Right atrium auricular region (tissue), 2 donors: Measurements from ENCODE around the gene ARID3B. TPM values are rescaled to one million over a fixed set of nuclear protein-coding genes. Genes with fewer than 3 reads are reported as not detected.
"Not testable (repeated sequence)": the region's sequence is repeated elsewhere in the genome, so short reads cannot be mapped to it uniquely, and the experiment has no call there.

Source experiments
- DNase-seq: peaks from one replicate; pipeline ENCODE4 v3.0.0-alpha.2; 2019; ENCODE audit warnings: low spot score
- H3K27ac ChIP-seq, 2 donors: fragments of 200-600 bp; sonication (generic); 1 replicate in 1 of 2; 2 replicates in 1 of 2; pipeline ENCODE4 v1.5.1; 2016 to 2019
- H3K27me3 ChIP-seq, 2 donors: fragments of 200-600 bp; sonication (generic); one replicate each; pipeline versions ENCODE4 v1.5.1 to v1.6.0; 2017 to 2019
- H3K36me3 ChIP-seq: fragments of 200-600 bp; sonication (generic); one replicate; pipeline ENCODE4 v1.5.1; 2016
- H3K4me1 ChIP-seq, 2 donors: fragments of 200-600 bp; sonication (generic); one replicate each; pipeline versions ENCODE4 v1.5.1 to v1.6.0; 2017 to 2019
- H3K4me3 ChIP-seq, 2 donors: fragments of 200-600 bp; sonication (generic); 1 replicate in 1 of 2; 2 replicates in 1 of 2; pipeline ENCODE4 v1.5.1; 2017 to 2019; ENCODE audit warnings: mild to moderate bottlenecking in 1 of 2, moderate library complexity in 1 of 2
- H3K9me3 ChIP-seq, 2 donors: fragments of 200-600 bp; sonication (generic); one replicate each; pipeline ENCODE4 v1.5.1; 2019
- CTCF ChIP-seq, 2 donors: fragments of 200-600 bp; sonication (generic); IDR thresholded peaks; one replicate each; pipeline ENCODE4 v1.5.1; 2019; ENCODE audit warnings: antibody characterized with exemption in 2 of 2
- total RNA-seq, 2 donors: library from RNA; depleted of rRNA; stranded (reverse); fragments of >200 nt; gene quantifications; one replicate each; pipeline ENCODE4 v1.1.0, GENCODE V29; 2016

ARID3B gene
- total RNA-seq, 2 donors from 2014 or later, result 1.8 to 3.5 TPM

GRCh38 chr15:74537736-74538135, 3.3 kb upstream of the ARID3B start:
- no peak for TF ChIP-seq CTCF (IDR thresholded peaks at IDR 0.05)
- no peak overlapping the region for H3K27ac ChIP-seq
- no peak for DNase-seq

GRCh38 chr15:74539521-74539920, 1.5 kb upstream of the ARID3B start:
- H3K4me1 ChIP-seq, result peaks cover 0 to 30% of the 10 kb centered on the region in 2 donors
- not testable (repeated sequence) for DNase-seq, H3K27me3 ChIP-seq, H3K36me3 ChIP-seq, H3K9me3 ChIP-seq, H3K4me3 ChIP-seq, H3K27ac ChIP-seq

More at GRCh38 chr15:74537736-74538135, 3.3 kb upstream of the ARID3B start:
- H3K4me3 ChIP-seq, result no peak overlapping the region
- H3K9me3 ChIP-seq, result no peaks in the 10 kb centered on the region
- no peaks in the 10 kb centered on the region for H3K36me3 ChIP-seq
- H3K27me3 ChIP-seq, result no peaks in the 10 kb centered on the region
- H3K4me1 ChIP-seq, result peaks cover 0 to 27% of the 10 kb centered on the region in 2 donors

- no peak for TF ChIP-seq CTCF (IDR thresholded peaks at IDR 0.05)
- DNase-seq, result no peak
- Histone ChIP-seq H3K27ac (peak overlapping the region; percentile 54 to 59), H3K27me3 (no peaks in the 10 kb centered on the region), H3K9me3 (no peaks in the 10 kb centered on the region), H3K36me3 (no peaks in the 10 kb centered on the region), H3K4me1 (peaks cover 0 to 33% of the 10 kb centered on the region in 2 donors), H3K4me3 (peak overlapping the region; percentile 51 to 94)
Measured at GRCh38 chr15:74540161-74540760, 759 bp upstream of the ARID3B start.

- peak; percentile 61 for DNase-seq
- H3K9me3 ChIP-seq, result no peaks in the 10 kb centered on the region
- TF ChIP-seq CTCF (IDR thresholded peaks at IDR 0.05), result no peak
- H3K36me3 ChIP-seq, result no peaks in the 10 kb centered on the region
- no peaks in the 10 kb centered on the region for H3K27me3 ChIP-seq
- H3K27ac ChIP-seq, result peak overlapping the region; percentile 77 to 83
- peaks cover 0 to 46% of the 10 kb centered on the region in 2 donors for H3K4me1 ChIP-seq
- H3K4me3 ChIP-seq, result peak overlapping the region; percentile 91 to 94
Measured at GRCh38 chr15:74541494-74542165, 610 bp downstream of the ARID3B start.

- Histone ChIP-seq H3K4me1 (peaks cover 0 to 54% of the 10 kb centered on the region in 2 donors), H3K9me3 (no peaks in the 10 kb centered on the region), H3K27ac (peak overlapping the region in 1 of 2 donors; percentile 77), H3K4me3 (peak overlapping the region in 1 of 2 donors; percentile 94), H3K27me3 (no peaks in the 10 kb centered on the region), H3K36me3 (no peaks in the 10 kb centered on the region)
- no peak for DNase-seq
- TF ChIP-seq CTCF (IDR thresholded peaks at IDR 0.05), result no peak
Measured at GRCh38 chr15:74542166-74543042, 1.4 kb downstream of the ARID3B start.

GRCh38 chr15:74543043-74543422, 2.0 kb downstream of the ARID3B start:
- no peaks in the 10 kb centered on the region for H3K9me3 ChIP-seq
- no peak for TF ChIP-seq CTCF (IDR thresholded peaks at IDR 0.05)
- H3K27ac ChIP-seq, result no peak overlapping the region
- no peaks in the 10 kb centered on the region for H3K36me3 ChIP-seq
- DNase-seq, result no peak
- H3K27me3 ChIP-seq, result no peaks in the 10 kb centered on the region
- H3K4me3 ChIP-seq, result no peak overlapping the region
- H3K4me1 ChIP-seq, result peaks cover 0 to 57% of the 10 kb centered on the region in 2 donors
